PC-3 (cell line): ENCODE data around the gene YY2.

Source experiments
- CTCF ChIP-seq: fragments of 300-600 bp; sonication (generic); conservative IDR thresholded peaks from 2 replicates; pipeline ENCODE4 v1.5.1; 2017; ENCODE audit warnings: antibody characterized with exemption, low read depth, mild to moderate bottlenecking, low read length
- EZH2 ChIP-seq: fragments of 300-600 bp; sonication (generic); IDR thresholded peaks from one replicate; pipeline ENCODE4 v1.6.1; 2017; ENCODE audit warnings: antibody characterized with exemption, mild to moderate bottlenecking, low read length; ENCODE audit not compliant: unreplicated experiment

GRCh38 chrX:21856504-21856903, 717 bp downstream of the YY2 start:
- TF ChIP-seq CTCF (no peak), EZH2 (no peak)
